Choroid plexus epithelial cell (primary cell): ENCODE data around the gene THSD7B.

Experiments used
- DNase-seq: peaks from one replicate; pipeline ENCODE4 v3.0.0-alpha.2; 2010; ENCODE audit warnings: low read depth
- H3K4me3 ChIP-seq: 2 replicates; pipeline ENCODE4 v1.5.1; 2011; ENCODE audit warnings: low read depth, mild to moderate bottlenecking, control low read depth, low read length, moderate library complexity
- TF ChIP-seq, protein P1 (sequence below): conservative IDR thresholded peaks from 2 replicates; pipeline ENCODE4 v1.5.1; 2011; ENCODE audit warnings: low read depth, mild to moderate bottlenecking, control low read depth, inconsistent platforms, low read length, moderate library complexity

THSD7B gene

GRCh38 chr2:137237055-137237454, 471.7 kb downstream of the THSD7B start:
- TF ChIP-seq, protein P1, sequence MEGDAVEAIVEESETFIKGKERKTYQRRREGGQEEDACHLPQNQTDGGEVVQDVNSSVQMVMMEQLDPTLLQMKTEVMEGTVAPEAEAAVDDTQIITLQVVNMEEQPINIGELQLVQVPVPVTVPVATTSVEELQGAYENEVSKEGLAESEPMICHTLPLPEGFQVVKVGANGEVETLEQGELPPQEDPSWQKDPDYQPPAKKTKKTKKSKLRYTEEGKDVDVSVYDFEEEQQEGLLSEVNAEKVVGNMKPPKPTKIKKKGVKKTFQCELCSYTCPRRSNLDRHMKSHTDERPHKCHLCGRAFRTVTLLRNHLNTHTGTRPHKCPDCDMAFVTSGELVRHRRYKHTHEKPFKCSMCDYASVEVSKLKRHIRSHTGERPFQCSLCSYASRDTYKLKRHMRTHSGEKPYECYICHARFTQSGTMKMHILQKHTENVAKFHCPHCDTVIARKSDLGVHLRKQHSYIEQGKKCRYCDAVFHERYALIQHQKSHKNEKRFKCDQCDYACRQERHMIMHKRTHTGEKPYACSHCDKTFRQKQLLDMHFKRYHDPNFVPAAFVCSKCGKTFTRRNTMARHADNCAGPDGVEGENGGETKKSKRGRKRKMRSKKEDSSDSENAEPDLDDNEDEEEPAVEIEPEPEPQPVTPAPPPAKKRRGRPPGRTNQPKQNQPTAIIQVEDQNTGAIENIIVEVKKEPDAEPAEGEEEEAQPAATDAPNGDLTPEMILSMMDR = no peak
- DNase-seq = peak; percentile 12
- no peak overlapping the region for H3K4me3 ChIP-seq

DNA sequence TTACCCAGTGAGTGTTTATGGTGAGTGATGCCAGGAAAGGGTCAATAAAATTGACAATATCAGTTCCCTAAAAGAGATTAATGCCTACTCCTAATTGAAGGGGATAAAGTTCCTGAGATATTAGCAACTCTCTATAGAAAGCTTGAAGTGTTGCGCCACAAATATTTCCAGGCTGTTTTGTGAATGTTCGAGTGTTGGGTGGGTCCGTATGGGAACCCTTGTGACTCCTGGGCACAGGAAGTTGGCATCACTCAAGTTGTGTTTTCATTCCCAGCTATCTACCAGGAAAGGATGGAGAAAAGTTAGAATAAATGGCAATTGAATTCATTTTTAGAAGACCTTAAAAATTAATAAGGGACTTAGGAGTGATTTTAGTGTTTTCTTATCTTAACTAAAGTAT, 472.7 kb downstream of the THSD7B start:
- TF ChIP-seq, protein P1 = no peak
- no peak for DNase-seq
- no peak overlapping the region for H3K4me3 ChIP-seq

DNA sequence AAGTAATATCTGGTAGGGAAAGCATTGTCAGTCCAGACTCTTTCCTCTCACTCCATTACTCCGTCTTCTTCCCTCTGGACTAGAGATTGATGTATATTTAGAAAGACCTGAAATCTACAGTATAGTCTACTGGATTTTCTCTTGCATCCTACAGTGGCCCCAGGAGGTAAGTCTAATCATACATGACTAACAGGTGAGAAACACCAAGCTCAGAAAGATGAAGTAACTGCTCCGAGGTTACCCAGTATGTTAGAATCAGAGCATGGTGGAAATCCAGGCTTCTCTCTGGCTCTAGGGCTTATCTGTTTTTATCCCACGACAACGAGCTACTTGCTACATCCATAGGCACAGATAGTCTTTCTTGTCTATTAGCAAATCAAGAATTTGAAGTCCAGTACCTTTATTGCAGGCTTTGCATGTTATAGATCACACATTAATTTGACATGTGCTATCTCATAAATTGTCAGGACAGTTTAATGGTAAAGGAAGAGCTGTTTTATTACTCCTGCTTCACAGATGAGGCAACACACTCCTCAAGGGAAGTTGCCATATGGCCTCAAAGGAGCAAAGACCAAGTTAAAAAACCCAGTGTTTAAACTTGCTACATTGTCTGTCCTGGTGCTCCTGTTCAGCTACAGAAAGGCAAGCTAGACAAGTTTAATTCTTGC, 484.3 kb downstream of the THSD7B start:
- DNase-seq = no peak
- no peak overlapping the region for H3K4me3 ChIP-seq
- TF ChIP-seq, protein P1 = no peak

DNA sequence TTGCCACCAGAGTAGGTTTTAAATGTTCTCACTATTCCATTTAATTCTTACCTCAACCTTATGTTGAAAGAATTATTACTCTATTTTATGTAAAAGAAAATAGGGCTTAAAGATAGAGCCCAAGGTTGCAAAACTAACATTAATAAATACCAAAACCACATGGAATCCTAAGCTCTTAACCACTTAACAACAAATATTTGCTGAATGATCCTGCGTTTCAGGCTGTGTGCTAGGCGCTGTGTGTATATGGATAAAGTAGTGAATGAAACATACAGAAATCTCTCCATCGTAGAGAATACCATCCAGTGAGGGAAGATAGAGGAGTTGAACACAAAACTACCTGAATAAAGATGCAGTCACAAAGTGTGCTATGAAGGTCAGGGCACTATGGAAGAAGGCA, 485.1 kb downstream of the THSD7B start:
- no peak overlapping the region for H3K4me3 ChIP-seq
- TF ChIP-seq, protein P1 = no peak
- no peak for DNase-seq

- no peak for DNase-seq
- H3K4me3 ChIP-seq = no peak overlapping the region
- TF ChIP-seq, protein P1 = no peak
Observed at GRCh38 chr2:137251045-137251444, 485.7 kb downstream of the THSD7B start.

DNA sequence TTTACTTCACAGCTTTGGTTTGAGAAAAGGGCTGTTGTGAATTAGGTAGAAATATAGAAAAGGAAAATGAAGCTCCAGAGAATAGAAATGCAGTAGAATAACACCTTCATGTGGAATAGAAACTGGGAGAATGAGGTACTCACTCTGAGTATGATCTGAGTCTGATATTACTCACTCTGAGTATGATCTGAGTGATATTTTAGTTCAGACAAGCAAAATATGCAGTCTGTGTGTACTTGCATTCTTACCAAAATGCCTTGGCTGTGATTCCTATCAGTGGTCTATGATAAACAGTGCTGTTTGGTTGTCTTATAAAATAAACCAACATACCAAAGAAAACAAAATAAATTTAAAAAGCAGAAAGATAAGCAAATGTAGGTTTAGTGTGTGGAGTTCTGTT, 487.6 kb downstream of the THSD7B start:
- TF ChIP-seq, protein P1 = no peak
- DNase-seq = peak; percentile 7
- H3K4me3 ChIP-seq = no peak overlapping the region

GRCh38 chr2:137254052-137254451, 488.7 kb downstream of the THSD7B start:
- DNase-seq = no peak
- no peak overlapping the region for H3K4me3 ChIP-seq
- TF ChIP-seq, protein P1 = no peak
